Adrenal gland (tissue), 12 donors: ENCODE results near the gene TOPORS. TPM values are rescaled to one million over a fixed set of nuclear protein-coding genes. Genes with fewer than 3 reads are reported as not detected.
"Not testable (repeated sequence)": the region's sequence is repeated elsewhere in the genome, so short reads cannot be mapped to it uniquely, and the experiment has no call there.

ENCODE experiments used
- DNase-seq, 7 donors: peaks; one replicate each; pipeline ENCODE4 v3.0.0-alpha.2; 2019 to 2020
- H3K27ac ChIP-seq, 5 donors: fragments of 200-600 bp; sonication (generic) in 4 of 5; 1 replicate in 3 of 5; 2 replicates in 2 of 5; pipeline versions ENCODE4 v1.5.1 to v1.8.0; 2016 to 2020; ENCODE audit warnings: mild to moderate bottlenecking in 1 of 5
- H3K27me3 ChIP-seq: fragments of 200-600 bp; 2 replicates; pipeline ENCODE4 v1.8.0; 2021
- H3K36me3 ChIP-seq, 2 donors: fragments of 200-600 bp; replicated peaks in 1 of 2; 1 replicate in 1 of 2; 2 replicates in 1 of 2; pipeline versions ENCODE4 v1.5.1 to v1.8.0; 2018 to 2022
- H3K4me1 ChIP-seq, 2 donors: fragments of 200-600 bp; replicated peaks in 1 of 2; 1 replicate in 1 of 2; 2 replicates in 1 of 2; pipeline versions ENCODE4 v1.5.1 to v1.8.0; 2018 to 2021
- H3K4me3 ChIP-seq, 4 donors: fragments of 200-600 bp; sonication (generic) in 3 of 4; one replicate each; pipeline ENCODE4 v1.5.1; 2016 to 2018
- H3K9me3 ChIP-seq, 3 donors: fragments of 200-600 bp; sonication (generic) in 1 of 3; replicated peaks in 1 of 3; 1 replicate in 2 of 3; 2 replicates in 1 of 3; pipeline versions ENCODE4 v1.5.1 to v1.8.0; 2016 to 2021
- POLR2A ChIP-seq, 2 donors: fragments of 450-650 bp; IDR thresholded peaks; one replicate each; pipeline ENCODE4 v1.6.1; 2017; ENCODE audit warnings: antibody characterized with exemption in 2 of 2, mild to moderate bottlenecking in 2 of 2, moderate library complexity in 1 of 2
- WGBS, 4 donors: extraction: QIAGEN DNeasy Blood & Tissue Kit in 2 of 4; methylation state at CpG; one replicate each; pipeline versions ENCODE4 v1.1.5 to v1.1.7; 2013 to 2017; 5-methylcytosine and 5-hydroxymethylcytosine counted together
- intact Hi-C, 2 donors: fragments of 100-400 bp; cut with DNase I; formaldehyde crosslinking; loops; one replicate each; pipeline versions ENCODE4 v1.14.1 to v1.15.0; 2022 to 2023
- polyA plus RNA-seq, 3 donors: library from polyadenylated mRNA; stranded (reverse); fragments of 200-250 nt in 2 of 3; fragments of 350-450 nt in 1 of 3; fragmentation: Illumina TruSeq in 1 of 3; extraction: RNeasy Lipid Tissue Mini Kit (QIAGEN cat#74804) in 1 of 3; gene quantifications; one replicate each; pipeline ENCODE4 v1.2.3, GENCODE V29; 2013 to 2014
- total RNA-seq, 9 donors: library from RNA; depleted of rRNA in 4 of 9; stranded (reverse); fragments of >200 nt in 4 of 9; fragments of 120-200 nt in 1 of 9; fragmentation: NEBNext Ultra II Directional in 1 of 9; extraction: Animal tissue kit (Norgen Biotek cat#: 25700) in 1 of 9; gene quantifications; one replicate each; pipeline versions ENCODE4 v1.1.0 to v1.2.4, GENCODE V29; 2013 to 2023
- TF ChIP-seq, protein P1 (sequence below), 6 experiments: fragments of 450-650 bp in 4 of 6; fragments of 200-600 bp in 2 of 6; sonication (generic) in 1 of 6; IDR thresholded peaks; 1 replicate in 5 of 6; 2 replicates in 1 of 6; pipeline versions ENCODE4 v1.5.1 to v1.8.0; 2016 to 2021; ENCODE audit warnings: antibody characterized with exemption in 6 of 6, mild to moderate bottlenecking in 2 of 6, moderate library complexity in 1 of 6
- donor health status: healthy with polysubstance abuse.
- donor health status: Bipolar disorder and iron deficiency.
- donor health status: DM: yes; HTN: yes; CAD: no.
- donor health status: DM: no; HTN: no; CAD: no.
- donor health status: DM: no; HTN: no; CAD: no.
- donor health status: DM: yes; HTN: yes; CAD: no.

TOPORS gene
- total and polyA plus RNA-seq, 12 donors = 7.6 to 25.3 (median 15.9) TPM

DNA sequence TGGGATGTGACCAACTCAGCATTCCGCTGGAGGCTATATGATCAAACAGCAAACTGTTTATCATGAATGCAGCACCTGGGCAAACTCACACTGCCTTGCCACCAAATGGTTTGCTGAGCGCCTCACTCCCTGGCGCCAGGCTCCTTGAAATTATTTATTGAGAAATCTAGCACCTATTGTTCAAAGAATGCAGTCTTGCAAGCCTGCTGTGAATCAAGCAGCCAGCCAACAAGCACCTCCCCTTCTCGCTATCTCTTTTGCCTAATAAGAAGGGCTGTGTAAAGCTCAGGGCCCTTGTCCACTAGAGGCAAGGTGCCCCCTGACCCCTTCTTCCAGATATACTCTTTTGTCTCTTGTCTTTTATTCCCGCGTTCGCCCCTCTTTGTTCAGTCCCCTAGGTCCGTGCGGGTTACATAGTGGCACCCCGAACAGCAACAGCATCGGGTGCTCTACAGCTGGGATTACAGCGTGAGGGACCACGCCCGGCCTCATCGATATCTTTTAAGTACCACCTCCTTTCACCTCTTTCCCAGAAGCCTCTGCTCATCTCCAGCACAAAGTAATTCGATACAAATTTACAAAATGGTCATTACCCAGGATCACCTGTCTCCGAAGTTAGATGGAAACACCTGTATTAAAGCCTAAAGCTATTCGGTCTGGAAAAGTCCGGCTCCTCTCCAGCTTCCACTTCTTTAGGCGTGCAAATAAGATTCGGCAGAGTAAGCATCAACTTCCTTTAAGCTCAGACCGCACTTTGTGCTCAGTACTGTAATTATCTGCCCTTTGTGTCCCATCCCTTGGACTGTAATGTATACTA lies 27.3 kb downstream of the TOPORS start:
- peaks cover 5 to 20% of the 10 kb centered on the region in 2 donors for H3K4me1 ChIP-seq
- H3K9me3 ChIP-seq = no peaks in the 10 kb centered on the region
- WGBS, 4 donors = 39 to 50% (median 45%) methylated on average over 22 of the region's 22 CpGs
- H3K36me3 ChIP-seq = no peaks in the 10 kb centered on the region
- peak overlapping the region; percentile 40 to 90 (median 86) for H3K27ac ChIP-seq
- no peak for DNase-seq
- H3K4me3 ChIP-seq = peak overlapping the region in 3 of 4 donors; percentile 5 to 72 (median 69)
- intact Hi-C loops = no loop called here
- TF ChIP-seq, protein P1, sequence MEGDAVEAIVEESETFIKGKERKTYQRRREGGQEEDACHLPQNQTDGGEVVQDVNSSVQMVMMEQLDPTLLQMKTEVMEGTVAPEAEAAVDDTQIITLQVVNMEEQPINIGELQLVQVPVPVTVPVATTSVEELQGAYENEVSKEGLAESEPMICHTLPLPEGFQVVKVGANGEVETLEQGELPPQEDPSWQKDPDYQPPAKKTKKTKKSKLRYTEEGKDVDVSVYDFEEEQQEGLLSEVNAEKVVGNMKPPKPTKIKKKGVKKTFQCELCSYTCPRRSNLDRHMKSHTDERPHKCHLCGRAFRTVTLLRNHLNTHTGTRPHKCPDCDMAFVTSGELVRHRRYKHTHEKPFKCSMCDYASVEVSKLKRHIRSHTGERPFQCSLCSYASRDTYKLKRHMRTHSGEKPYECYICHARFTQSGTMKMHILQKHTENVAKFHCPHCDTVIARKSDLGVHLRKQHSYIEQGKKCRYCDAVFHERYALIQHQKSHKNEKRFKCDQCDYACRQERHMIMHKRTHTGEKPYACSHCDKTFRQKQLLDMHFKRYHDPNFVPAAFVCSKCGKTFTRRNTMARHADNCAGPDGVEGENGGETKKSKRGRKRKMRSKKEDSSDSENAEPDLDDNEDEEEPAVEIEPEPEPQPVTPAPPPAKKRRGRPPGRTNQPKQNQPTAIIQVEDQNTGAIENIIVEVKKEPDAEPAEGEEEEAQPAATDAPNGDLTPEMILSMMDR (IDR thresholded peaks at IDR 0.05) = no peak
- no peak for TF ChIP-seq POLR2A (IDR thresholded peaks at IDR 0.05)
- no peaks in the 10 kb centered on the region for H3K27me3 ChIP-seq

DNA sequence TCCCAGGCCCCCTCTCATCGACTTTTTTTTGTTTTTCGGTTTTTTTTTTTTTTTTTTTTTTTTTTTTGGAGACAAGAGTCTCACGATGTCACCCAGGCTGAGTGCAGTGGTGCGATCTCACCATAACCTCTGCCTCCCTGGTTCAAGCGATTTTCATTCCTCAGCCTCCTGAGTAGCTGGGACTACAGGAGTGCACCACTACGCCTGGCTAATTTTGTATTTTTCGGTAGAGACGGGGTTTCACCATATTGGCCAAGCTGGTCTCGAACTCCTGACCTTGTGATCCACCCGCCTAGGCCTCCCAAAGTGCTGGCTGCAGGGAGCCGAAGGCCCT lies 27.9 kb downstream of the TOPORS start:
- intact Hi-C loops, H3K27me3 ChIP-seq, H3K36me3 ChIP-seq, H3K9me3 ChIP-seq, DNase-seq: not testable (repeated sequence)
- WGBS, 4 donors = 91 to 96% (median 93%) methylated on average over 11 of the region's 11 CpGs
- Histone ChIP-seq H3K4me3 (peak overlapping the region in 1 of 4 donors; percentile 72), H3K4me1 (peaks cover 5 to 20% of the 10 kb centered on the region in 2 donors), H3K27ac (peak overlapping the region in 1 of 5 donors; percentile 90)

DNA sequence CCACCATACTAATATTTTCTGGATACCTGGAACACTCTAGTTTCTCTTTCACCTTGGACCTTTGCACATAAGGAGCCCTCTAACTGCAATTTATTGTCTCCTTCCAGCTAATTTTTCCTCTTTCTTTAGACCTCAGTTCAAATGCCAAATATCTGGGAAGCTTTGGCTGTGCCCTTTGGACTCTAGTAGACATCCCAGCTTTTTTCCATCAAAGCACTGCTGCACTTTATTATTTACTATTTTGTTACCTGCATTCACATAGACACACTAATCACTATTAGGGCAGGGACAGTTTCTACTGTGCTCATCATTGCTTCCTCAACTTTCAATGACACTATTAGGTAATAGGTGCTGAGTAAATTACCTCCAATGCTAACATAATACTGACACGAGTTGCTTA lies 28.5 kb downstream of the TOPORS start:
- no peaks in the 10 kb centered on the region for H3K27me3 ChIP-seq
- no peak overlapping the region for H3K27ac ChIP-seq
- no peaks in the 10 kb centered on the region for H3K9me3 ChIP-seq
- peaks cover 5 to 20% of the 10 kb centered on the region in 2 donors for H3K4me1 ChIP-seq
- TF ChIP-seq POLR2A (IDR thresholded peaks at IDR 0.05) = no peak
- TF ChIP-seq, protein P1 (IDR thresholded peaks at IDR 0.05) = no peak
- intact Hi-C loops = no loop called here
- no peak overlapping the region for H3K4me3 ChIP-seq
- WGBS, 4 donors = 41 to 92% (median 90%) methylated on average over 1 of the region's 1 CpG
- DNase-seq = no peak
- no peaks in the 10 kb centered on the region for H3K36me3 ChIP-seq

DNA sequence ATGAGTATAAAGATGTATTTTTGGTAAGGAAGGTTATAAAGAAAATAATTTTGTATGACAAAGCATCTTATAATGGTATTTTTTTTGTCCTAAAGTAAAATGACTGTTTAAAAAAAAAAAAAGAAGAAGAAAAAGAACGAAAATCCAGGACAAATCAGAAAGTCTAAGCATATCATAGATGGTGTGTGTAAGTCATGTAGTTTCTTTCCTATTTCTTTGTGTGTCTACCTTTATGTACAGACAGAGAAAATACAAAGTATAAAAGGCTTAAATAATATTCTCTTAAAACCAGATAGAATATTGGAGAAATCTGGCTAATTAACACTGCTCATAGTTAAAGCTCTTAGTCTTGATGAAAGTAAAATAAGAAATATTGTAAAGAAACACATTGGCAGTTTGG lies 34.1 kb downstream of the TOPORS start:
- Histone ChIP-seq H3K27me3 (no peaks in the 10 kb centered on the region), H3K4me3 (no peak overlapping the region), H3K27ac (no peak overlapping the region), H3K4me1 (peaks cover 0 to under 1% of the 10 kb centered on the region in 2 donors), H3K9me3 (no peaks in the 10 kb centered on the region), H3K36me3 (no peaks in the 10 kb centered on the region)
- no peak for TF ChIP-seq POLR2A (IDR thresholded peaks at IDR 0.05)
- TF ChIP-seq, protein P1 (IDR thresholded peaks at IDR 0.05) = no peak
- DNase-seq = no peak
- WGBS, 4 donors = 85 to 98% (median 92%) methylated on average over 1 of the region's 1 CpG
- intact Hi-C loops = no loop called here

DNA sequence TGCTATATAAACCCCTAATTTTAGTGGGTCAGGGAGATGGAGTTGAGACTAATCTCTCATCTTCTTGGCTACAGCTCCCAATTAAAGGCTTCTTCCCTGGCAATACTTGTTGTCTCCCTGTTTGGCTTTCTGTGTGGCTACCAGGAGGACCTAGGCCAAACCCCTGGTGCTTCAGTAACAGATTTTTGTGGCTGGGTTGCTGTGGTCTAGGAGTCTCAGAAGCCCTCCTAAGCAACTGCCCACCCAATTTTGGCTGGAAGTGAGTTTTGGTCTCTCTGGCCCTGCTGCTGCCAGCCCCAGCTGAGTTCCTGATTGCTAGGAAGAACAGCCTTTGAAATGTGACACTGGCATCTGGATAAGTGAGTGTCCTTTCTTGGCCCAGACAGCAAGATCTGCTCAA lies 36.1 kb downstream of the TOPORS start:
- DNase-seq = no peak
- no peak for TF ChIP-seq POLR2A (IDR thresholded peaks at IDR 0.05)
- TF ChIP-seq, protein P1 (IDR thresholded peaks at IDR 0.05) = no peak
- Histone ChIP-seq H3K9me3 (no peaks in the 10 kb centered on the region), H3K27ac (no peak overlapping the region), H3K4me1 (no peaks in the 10 kb centered on the region), H3K36me3 (no peaks in the 10 kb centered on the region), H3K27me3 (no peaks in the 10 kb centered on the region), H3K4me3 (no peak overlapping the region)
- intact Hi-C loops = no loop called here
